Kidney capillary endothelial cell (primary cell): ENCODE results near the gene SPTBN1.

ENCODE experiments used
- DNase-seq: peaks from one replicate; pipeline ENCODE4 v3.0.0-alpha.2; 2018; ENCODE audit warnings: low spot score

The SPTBN1 gene

GRCh38 chr2:54434229-54434628, 21.9 kb upstream of the SPTBN1 start:
- DNase-seq, result no peak

- no peak for DNase-seq
These were observed 21.4 kb upstream of the SPTBN1 start for GRCh38 chr2:54434711-54435110.

- no peak for DNase-seq
These were observed 20.6 kb upstream of the SPTBN1 start for GRCh38 chr2:54435325-54436226.

GRCh38 chr2:54437588-54437987, 18.5 kb upstream of the SPTBN1 start:
- no peak for DNase-seq

- DNase-seq, result no peak
These were observed 17.9 kb upstream of the SPTBN1 start for GRCh38 chr2:54438271-54438670.

GRCh38 chr2:54439582-54439981, 16.5 kb upstream of the SPTBN1 start:
- DNase-seq, result no peak

GRCh38 chr2:54440050-54440449, 16.1 kb upstream of the SPTBN1 start:
- no peak for DNase-seq

GRCh38 chr2:54444503-54444902, 11.6 kb upstream of the SPTBN1 start:
- DNase-seq, result no peak

- no peak for DNase-seq
These were observed 10.0 kb upstream of the SPTBN1 start for GRCh38 chr2:54446122-54446521.

GRCh38 chr2:54446625-54447024, 9.5 kb upstream of the SPTBN1 start:
- no peak for DNase-seq

- DNase-seq, result no peak
These were observed 1.5 kb upstream of the SPTBN1 start for GRCh38 chr2:54454548-54455130.

GRCh38 chr2:54455131-54455562, 980 bp upstream of the SPTBN1 start:
- DNase-seq, result no peak

- no peak for DNase-seq
These were observed 160 bp downstream of the SPTBN1 start for GRCh38 chr2:54456362-54456611.

- DNase-seq, result no peak
These were observed 640 bp downstream of the SPTBN1 start for GRCh38 chr2:54456612-54457322.

GRCh38 chr2:54457323-54458023, 1.3 kb downstream of the SPTBN1 start:
- DNase-seq, result peak; percentile 44

- peak; percentile 55 for DNase-seq
These were observed 2.9 kb downstream of the SPTBN1 start for GRCh38 chr2:54459037-54459441.

- no peak for DNase-seq
These were observed 5.1 kb downstream of the SPTBN1 start for GRCh38 chr2:54461261-54461660.

GRCh38 chr2:54464341-54464740, 8.2 kb downstream of the SPTBN1 start:
- no peak for DNase-seq

- DNase-seq, result no peak
These were observed 9.0 kb downstream of the SPTBN1 start for GRCh38 chr2:54465143-54465542.

- no peak for DNase-seq
These were observed 10.7 kb downstream of the SPTBN1 start for GRCh38 chr2:54466870-54467269.

- no peak for DNase-seq
These were observed 12.5 kb downstream of the SPTBN1 start for GRCh38 chr2:54468673-54469072.

GRCh38 chr2:54469484-54470053, 13.4 kb downstream of the SPTBN1 start:
- DNase-seq, result no peak
